Esophagus muscularis mucosa (tissue), 4 donors: ENCODE measurements around the gene RPL27A.

Experiments used
- CTCF ChIP-seq, 3 experiments: fragments of 200-600 bp in 2 of 3; fragments of 450-650 bp in 1 of 3; sonication (generic) in 2 of 3; IDR thresholded peaks; one replicate each; pipeline ENCODE4 v1.5.1; 2017 to 2019; ENCODE audit warnings: antibody characterized with exemption in 3 of 3, mild to moderate bottlenecking in 2 of 3, moderate library complexity in 1 of 3
- EP300 ChIP-seq: sonication (generic); formaldehyde crosslinking; IDR thresholded peaks from one replicate; pipeline ENCODE4 v1.6.1; 2017; ENCODE audit warnings: antibody characterized with exemption
- POLR2A ChIP-seq: fragments of 450-650 bp; IDR thresholded peaks from one replicate; pipeline ENCODE4 v1.6.1; 2017; ENCODE audit warnings: antibody characterized with exemption, moderate library complexity, mild to moderate bottlenecking, low read depth
- POLR2AphosphoS5 ChIP-seq, 2 donors: sonication (generic); formaldehyde crosslinking; IDR thresholded peaks; one replicate each; pipeline ENCODE4 v1.6.1; 2017; ENCODE audit warnings: antibody characterized with exemption in 2 of 2

DNA sequence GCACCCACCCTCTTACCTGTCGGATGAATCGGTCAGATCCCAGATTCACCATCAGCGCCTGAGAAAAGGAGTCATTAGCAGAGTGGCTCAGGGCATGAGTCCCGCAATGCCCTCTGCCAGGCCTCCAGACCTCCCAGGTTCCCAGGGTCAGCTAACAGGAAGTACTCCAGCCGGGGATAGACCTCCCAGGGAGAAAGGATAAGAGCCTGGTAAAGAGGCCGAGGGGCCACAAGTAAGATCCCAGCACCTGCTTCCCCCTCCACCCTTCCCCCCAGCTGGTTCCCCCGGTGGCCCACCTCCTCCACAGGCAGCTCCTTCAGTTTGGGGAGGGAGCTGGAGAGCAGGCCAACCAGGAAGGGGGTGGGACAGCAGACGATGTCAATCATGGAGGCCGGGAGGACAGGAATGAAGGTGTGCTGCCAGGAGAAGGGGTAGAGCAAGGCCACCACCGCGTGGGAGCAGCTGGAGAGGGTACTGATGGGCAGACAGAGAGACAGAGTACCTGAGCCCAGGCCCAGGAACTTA, 16.4 kb downstream of the RPL27A start:
- TF ChIP-seq CTCF (IDR thresholded peaks at IDR 0.05): no peak
- no peak for TF ChIP-seq POLR2A
- TF ChIP-seq POLR2AphosphoS5 (IDR thresholded peaks at IDR 0.05): no peak
- no peak for TF ChIP-seq EP300
